ENCODE measurements around the gene FBXO24. TPM values are rescaled to one million over a fixed set of nuclear protein-coding genes. Genes with fewer than 3 reads are reported as not detected.

The FBXO24 gene
- total and polyA plus RNA-seq, 2 of the 8 experiments (the other 6 are each of a cell fraction or from before 2014, with no cell fraction given) = 0.35 to 0.57 TPM

DNA sequence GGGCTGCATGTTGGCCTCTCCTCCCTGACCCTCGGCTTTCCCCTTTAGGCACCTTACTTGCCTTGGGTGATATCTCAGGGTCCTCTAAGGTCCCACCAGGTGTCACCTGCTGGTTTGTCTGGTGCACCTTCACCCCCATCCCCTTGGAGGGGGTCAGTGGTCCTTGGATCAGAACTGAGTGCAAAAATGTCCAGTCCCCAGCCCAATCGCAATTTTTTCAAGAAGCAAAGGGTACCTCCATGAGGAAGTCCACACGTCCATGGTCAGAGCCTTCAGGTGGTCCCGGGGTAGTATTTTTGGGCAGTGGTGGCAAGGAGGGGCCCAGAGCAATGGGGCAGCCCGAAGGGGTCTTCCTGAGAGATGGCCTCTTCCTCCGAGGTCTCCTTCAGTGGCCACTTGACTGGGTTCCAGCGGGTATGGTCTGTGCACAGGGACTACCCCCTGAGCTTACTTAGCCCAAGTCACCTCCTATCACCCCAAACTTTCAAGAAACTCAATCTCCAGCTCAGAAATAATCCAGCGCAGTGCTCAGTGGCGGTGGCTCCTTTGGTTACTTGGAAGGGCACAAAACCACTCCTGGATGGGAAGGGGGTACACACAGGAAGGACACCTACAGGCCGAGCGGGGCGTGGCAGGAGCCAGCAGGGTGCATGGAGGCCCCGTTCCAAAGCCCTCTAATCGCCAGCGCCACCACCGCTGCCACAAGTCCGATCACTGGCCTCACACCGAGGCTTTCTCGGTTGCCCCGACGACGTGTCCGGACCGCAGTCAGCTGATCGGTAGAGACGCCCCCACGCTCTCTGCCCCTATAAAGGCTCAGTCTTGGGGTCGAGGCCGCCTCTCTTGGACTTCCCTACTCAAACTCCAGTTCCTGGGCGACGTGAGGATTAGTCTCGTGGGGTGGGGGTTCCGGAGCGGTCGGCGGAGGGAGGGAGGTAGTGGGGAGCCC is 17.0 kb upstream of the FBXO24 start:
- POLR2A ChIA-PET (ENCODE audit: partially characterized antibody) = interaction anchor here (0.8 to 2.3 kb wide), 16 partner anchors 9 to 154 kb away, joined by 3 to 14 read pairs (median 3); partner anchors contain the start of genes AGFG2, FBXO24 and LRCH4
- no peak overlapping the region for H3K4ac ChIP-seq (replicated peaks; ENCODE audit: insufficient read length, low read depth, low read length)
- peak; percentile 46; the same call in 1 of the 2 replicates for TF ChIP-seq GABPA (IDR thresholded peaks at IDR 0.05; ENCODE audit: borderline replicate concordance, insufficient read depth, low read length)
- no peak for TF ChIP-seq JUND (IDR thresholded peaks at IDR 0.05; ENCODE audit: low read length)
- peak; percentile 87; the same call in 1 of the 2 replicates for TF ChIP-seq TBP (IDR thresholded peaks at IDR 0.05; ENCODE audit: low read depth, low read length)
- TF ChIP-seq, protein P1, sequence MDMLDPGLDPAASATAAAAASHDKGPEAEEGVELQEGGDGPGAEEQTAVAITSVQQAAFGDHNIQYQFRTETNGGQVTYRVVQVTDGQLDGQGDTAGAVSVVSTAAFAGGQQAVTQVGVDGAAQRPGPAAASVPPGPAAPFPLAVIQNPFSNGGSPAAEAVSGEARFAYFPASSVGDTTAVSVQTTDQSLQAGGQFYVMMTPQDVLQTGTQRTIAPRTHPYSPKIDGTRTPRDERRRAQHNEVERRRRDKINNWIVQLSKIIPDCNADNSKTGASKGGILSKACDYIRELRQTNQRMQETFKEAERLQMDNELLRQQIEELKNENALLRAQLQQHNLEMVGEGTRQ (IDR thresholded peaks at IDR 0.05; ENCODE audit: low read length) = peak; percentile 57
- TF ChIP-seq CBX8 (IDR thresholded peaks at IDR 0.05; ENCODE audit: borderline replicate concordance, low read depth, low read length) = no peak
- TF ChIP-seq SP4 (IDR thresholded peaks at IDR 0.05; ENCODE audit: low read length) = no peak
- TF ChIP-seq, protein P2, sequence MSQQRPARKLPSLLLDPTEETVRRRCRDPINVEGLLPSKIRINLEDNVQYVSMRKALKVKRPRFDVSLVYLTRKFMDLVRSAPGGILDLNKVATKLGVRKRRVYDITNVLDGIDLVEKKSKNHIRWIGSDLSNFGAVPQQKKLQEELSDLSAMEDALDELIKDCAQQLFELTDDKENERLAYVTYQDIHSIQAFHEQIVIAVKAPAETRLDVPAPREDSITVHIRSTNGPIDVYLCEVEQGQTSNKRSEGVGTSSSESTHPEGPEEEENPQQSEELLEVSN (IDR thresholded peaks at IDR 0.05) = peak; percentile 33
- TF ChIP-seq CREB1 (IDR thresholded peaks at IDR 0.05) = peak; percentile 37; the same call in 1 of the 2 replicates

More for the DNA sequence above, 17.0 kb upstream of the FBXO24 start:
- no peak overlapping the region for H4K8ac ChIP-seq (ENCODE audit: extremely low read depth, insufficient read depth, low read length)
- no peak overlapping the region for H3K23ac ChIP-seq (ENCODE audit: insufficient read length)
- H3K79me1 ChIP-seq (ENCODE audit: low read depth, low read length) = peaks cover 2% of the 10 kb centered on the region; the same call in 1 of the 2 replicates
- no peak overlapping the region for H4K5ac ChIP-seq (ENCODE audit: insufficient read length, low read depth, low read length)
- H3K23me2 ChIP-seq (ENCODE audit: low read depth, low read length) = peaks cover 8% of the 10 kb centered on the region; the same call in 1 of the 2 replicates
- H3K4me2 ChIP-seq (ENCODE audit: insufficient read depth in 1 of 2, low read depth in 2 of 2, low read length in 2 of 2) = peak overlapping the region; percentile 74 to 96
- no peak overlapping the region for H2BK20ac ChIP-seq (ENCODE audit: low read length)
- no peak overlapping the region for H3K56ac ChIP-seq (replicated peaks; ENCODE audit: insufficient read length, low read depth, low read length)
- H2BK15ac ChIP-seq (ENCODE audit: low read length) = peak overlapping the region; percentile 88; the same call in 1 of the 2 replicates
- FAIRE-seq (peak; percentile 93), DNase-seq (ENCODE audit: low read depth in 1 of 2, low spot score in 2 of 2) (peak; percentile 67 to 86)
- peak overlapping the region; percentile 65; the same call in 1 of the 2 replicates for H2AK5ac ChIP-seq (ENCODE audit: low read depth, low read length)
- H3K27ac ChIP-seq (ENCODE audit: low read depth, low read length) = no peak overlapping the region
- peaks cover 0 to 46% (median 27%) of the 10 kb centered on the region in 4 experiments; a peak in 6 of 7 replicates for H3K4me1 ChIP-seq (replicated peaks in 1 of 4; ENCODE audit: control insufficient read depth in 3 of 4, insufficient read depth in 4 of 4, low read length in 3 of 4)
- H3K4me3 ChIP-seq (ENCODE audit: extremely low read depth in 1 of 4, insufficient read depth in 2 of 4, low read depth in 3 of 4, low read length in 4 of 4) = peak overlapping the region; percentile 42 to 66 (median 44)
- H3K18ac ChIP-seq (ENCODE audit: extremely low read depth, low read length) = peak overlapping the region; percentile 88; the same call in 1 of the 2 replicates
- no peak overlapping the region for H2AFZ ChIP-seq (ENCODE audit: low read length)
- no peaks in the 10 kb centered on the region for H3K9me3 ChIP-seq (ENCODE audit: insufficient read depth in 2 of 2, low read depth in 1 of 2, low read length in 1 of 2)
- H2BK120ac ChIP-seq (replicated peaks; ENCODE audit: low read depth, low read length) = no peak overlapping the region
- CTCF ChIA-PET (ENCODE audit: partially characterized antibody) = interaction anchor here (0.5 to 12.7 kb wide), 12 partner anchors 10 to 444 kb away, joined by 3 to 341 read pairs (median 4); partner anchors contain the start of genes AGFG2, FBXO24, LRCH4 and MBLAC1
- no peak overlapping the region for H3K14ac ChIP-seq (ENCODE audit: insufficient read length)
- peak overlapping the region; percentile 44; the same call in 1 of the 2 replicates for H2BK5ac ChIP-seq (ENCODE audit: low read depth, low read length)
- peaks cover 0 to 1% of the 10 kb centered on the region in 2 experiments for H4K20me1 ChIP-seq (replicated peaks in 1 of 2; ENCODE audit: control insufficient read depth in 1 of 2, insufficient read depth in 2 of 2, low read length in 2 of 2)
- peaks cover 0 to 3% (median 0%) of the 10 kb centered on the region in 4 experiments; a peak in 1 of 8 replicates for H3K36me3 ChIP-seq (ENCODE audit: control insufficient read depth in 2 of 4, insufficient read depth in 4 of 4, low read length in 3 of 4)
- 0 out of 7 replicates have a peak overlapping the region, but pooled peaks of 1 of the 4 experiments have one; percentile 2 for H3K9ac ChIP-seq (replicated peaks in 1 of 4; ENCODE audit: extremely low read depth in 1 of 4, low read depth in 3 of 4, low read length in 3 of 4)
- peak overlapping the region; percentile 43; the same call in 1 of the 2 replicates for H2BK12ac ChIP-seq (ENCODE audit: low read depth, low read length)
- H3K27me3 ChIP-seq (replicated peaks in 1 of 4; ENCODE audit: control insufficient read depth in 3 of 4, extremely low read depth in 1 of 4, insufficient read depth in 3 of 4, low read length in 3 of 4) = peaks cover 0 to 4% (median under 1%) of the 10 kb centered on the region in 4 experiments; a peak in 1 of 7 replicates
- H4K91ac ChIP-seq (replicated peaks; ENCODE audit: insufficient read length, low read length) = peak overlapping the region; percentile 19
- WGBS, 2 experiments (ENCODE audit: extremely low coverage in 1 of 2, insufficient coverage in 1 of 2, insufficient read length in 1 of 2, insufficient replicate concordance in 2 of 2, low coverage in 1 of 2, low lambda C conversion rate in 2 of 2, missing lambda C conversion rate in 1 of 2) = 28% methylated on average over 26 of the region's 36 CpGs; no CpG with 5 or more reads in 1 of the 2 experiments
- no peaks in the 10 kb centered on the region for H3K79me2 ChIP-seq (ENCODE audit: control insufficient read depth in 1 of 2, insufficient read depth in 2 of 2, low read length in 2 of 2)

All from H1 (cell line).